AML-193 (cell line): Measurements from ENCODE around the gene FAM210B.
"Not testable (repeated sequence)": the region's sequence is repeated elsewhere in the genome, so short reads cannot be mapped to it uniquely, and the experiment has no call there.

Experiments used
- DNase-seq, 2 experiments: peaks; one replicate each; lab custom pipeline; 2025; lab: John Stamatoyannopoulos, UW

Gene FAM210B

GRCh38 chr20:56392881-56393482 lies 34.2 kb downstream of the FAM210B start:
- DNase-seq, result no peak

- no peak for DNase-seq
Measured at GRCh38 chr20:56393653-56394052, 34.9 kb downstream of the FAM210B start.

GRCh38 chr20:56395166-56395565 lies 36.4 kb downstream of the FAM210B start:
- DNase-seq, result no peak

- DNase-seq, result peak; percentile 59 to 70
Measured at GRCh38 chr20:56400001-56400640, 41.3 kb downstream of the FAM210B start.

DNA sequence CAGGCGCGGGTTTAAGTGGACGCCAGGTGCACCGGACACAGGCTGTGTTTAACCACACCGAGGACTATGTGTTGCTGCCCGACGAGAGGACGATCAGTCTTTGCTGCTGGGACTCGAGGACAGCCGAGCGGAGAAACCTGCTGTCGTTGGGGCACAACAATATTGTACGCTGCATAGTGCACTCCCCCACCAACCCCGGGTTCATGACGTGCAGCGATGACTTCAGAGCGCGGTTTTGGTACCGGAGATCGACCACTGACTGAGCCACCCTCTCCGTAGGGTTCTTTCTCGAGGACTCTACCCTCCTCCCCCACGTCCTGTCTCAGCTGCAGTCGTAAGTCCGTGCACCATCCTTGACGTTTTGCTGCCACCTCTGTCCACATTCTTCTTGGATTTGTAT lies 44.7 kb downstream of the FAM210B start:
- no peak for DNase-seq

DNA sequence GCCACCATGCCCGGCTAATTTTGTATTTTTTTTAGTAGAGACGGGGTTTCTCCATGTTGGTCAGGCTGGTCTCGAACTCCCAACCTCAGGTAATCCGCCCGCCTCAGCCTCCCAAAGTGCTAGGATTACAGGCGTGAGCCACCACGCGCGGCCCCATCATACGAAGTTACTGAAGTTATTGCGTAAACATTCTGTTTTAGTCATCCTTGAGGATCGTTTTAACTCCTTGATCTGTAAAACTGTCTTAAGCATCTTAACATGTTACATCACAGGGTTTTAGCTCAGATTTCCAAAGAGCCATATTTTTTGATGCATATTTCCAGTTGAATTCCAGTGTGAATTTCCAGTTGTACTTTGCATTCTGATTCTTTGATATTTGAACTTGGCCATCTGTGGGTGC lies 46.6 kb downstream of the FAM210B start:
- not testable (repeated sequence) for DNase-seq

DNA sequence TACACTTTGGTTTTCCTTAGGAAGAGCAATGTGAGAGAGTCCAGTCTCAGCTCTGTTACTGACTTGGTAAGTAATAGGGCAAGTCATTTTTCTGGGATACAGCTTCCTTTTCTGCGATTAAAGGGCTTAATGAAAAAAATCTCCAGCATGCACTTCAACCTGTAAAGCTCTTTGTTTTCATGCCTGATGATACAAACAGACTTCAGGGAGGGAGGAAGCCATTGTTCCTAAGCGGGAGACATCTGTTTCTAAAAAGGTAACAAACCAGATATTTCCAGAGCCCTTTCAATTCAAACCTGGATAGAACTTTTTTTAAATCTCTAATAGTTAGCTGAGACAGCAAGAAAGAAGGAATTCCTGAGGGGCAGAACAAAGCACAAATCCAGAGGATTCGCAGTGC lies 48.1 kb downstream of the FAM210B start:
- no peak for DNase-seq

DNA sequence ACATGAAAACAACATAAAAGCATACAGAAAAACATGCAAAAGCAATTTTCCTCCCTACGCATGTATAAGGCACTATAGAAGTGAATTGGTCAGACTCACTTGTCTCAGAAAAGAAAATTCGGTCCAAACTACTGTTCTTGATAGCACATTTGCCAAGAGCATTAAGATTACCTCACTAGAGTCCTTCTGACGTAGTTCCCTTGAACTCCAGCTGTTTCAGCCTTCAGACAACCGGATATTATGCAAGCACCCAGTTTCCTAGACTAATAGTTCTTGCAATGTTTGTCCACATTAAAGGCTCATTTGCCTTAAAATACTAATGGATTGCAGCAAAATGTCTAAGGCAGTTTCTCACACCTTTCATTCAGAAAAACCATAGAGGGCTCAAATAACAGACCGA lies 50.7 kb downstream of the FAM210B start:
- DNase-seq, result peak; percentile 80

- DNase-seq, result no peak
Measured at GRCh38 chr20:56409956-56410355, 51.2 kb downstream of the FAM210B start.

GRCh38 chr20:56411287-56411686 lies 52.5 kb downstream of the FAM210B start:
- DNase-seq, result not testable (repeated sequence)

- peak; percentile 86 to 88 for DNase-seq
Measured at GRCh38 chr20:56411759-56412472, 53.1 kb downstream of the FAM210B start, which contains the start of gene CASS4. Gene CASS4, plus strand, starts transcription at chr20:56412260. Its CDS starts 199 bp downstream, at chr20:56412459.

- no peak for DNase-seq
Measured at GRCh38 chr20:56412473-56412790, 53.7 kb downstream of the FAM210B start.

DNA sequence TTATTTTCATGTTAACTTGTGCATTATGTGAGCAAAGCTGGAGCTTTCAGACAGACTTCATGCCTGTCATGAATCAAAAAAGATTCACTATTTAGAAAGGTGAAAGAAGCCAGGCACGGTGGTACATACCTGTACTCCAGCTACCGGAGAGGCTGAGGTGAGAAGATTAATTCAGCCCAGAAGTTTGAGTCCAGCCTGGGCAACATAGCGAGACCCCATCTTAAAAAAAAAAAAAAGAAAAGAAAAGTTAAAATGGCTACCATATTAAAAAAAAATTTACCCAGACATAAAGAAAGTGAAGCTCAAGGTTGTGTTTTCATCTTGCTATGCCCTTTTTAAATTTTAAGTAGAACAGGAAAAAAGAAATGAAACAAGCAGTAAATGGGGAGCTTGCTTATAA lies 54.2 kb downstream of the FAM210B start:
- no peak for DNase-seq

GRCh38 chr20:56414842-56415765 lies 56.3 kb downstream of the FAM210B start:
- DNase-seq, result no peak

GRCh38 chr20:56417402-56417801 lies 58.6 kb downstream of the FAM210B start:
- no peak for DNase-seq

GRCh38 chr20:56417911-56418310 lies 59.1 kb downstream of the FAM210B start:
- DNase-seq, result no peak
